ENCODE measurements around the gene BTK.

DNA sequence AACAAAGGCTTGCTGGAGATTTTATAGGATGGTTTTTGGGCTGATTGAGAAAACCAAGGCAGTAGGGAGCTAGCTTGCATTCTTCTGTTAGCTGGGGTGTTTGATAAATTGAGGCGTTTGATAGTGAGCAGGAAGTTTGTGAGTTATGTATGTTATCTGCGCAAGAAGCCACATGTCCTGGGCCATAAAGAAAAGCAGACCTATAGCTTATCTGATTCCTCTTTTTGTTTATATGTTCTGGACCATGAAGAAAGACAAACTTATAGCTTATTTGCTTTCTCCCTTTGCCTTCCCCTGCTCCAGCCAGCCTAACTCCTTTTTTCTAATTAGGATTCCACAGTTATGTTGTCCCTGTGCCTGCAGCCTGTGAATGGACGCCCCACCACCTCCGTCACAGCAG lies 31.2 kb upstream of the BTK start:
- no peak for TF ChIP-seq GABPA (tag; conservative IDR thresholded peaks at IDR 0.05; ENCODE audit: low read depth)
- TF ChIP-seq, protein P1, sequence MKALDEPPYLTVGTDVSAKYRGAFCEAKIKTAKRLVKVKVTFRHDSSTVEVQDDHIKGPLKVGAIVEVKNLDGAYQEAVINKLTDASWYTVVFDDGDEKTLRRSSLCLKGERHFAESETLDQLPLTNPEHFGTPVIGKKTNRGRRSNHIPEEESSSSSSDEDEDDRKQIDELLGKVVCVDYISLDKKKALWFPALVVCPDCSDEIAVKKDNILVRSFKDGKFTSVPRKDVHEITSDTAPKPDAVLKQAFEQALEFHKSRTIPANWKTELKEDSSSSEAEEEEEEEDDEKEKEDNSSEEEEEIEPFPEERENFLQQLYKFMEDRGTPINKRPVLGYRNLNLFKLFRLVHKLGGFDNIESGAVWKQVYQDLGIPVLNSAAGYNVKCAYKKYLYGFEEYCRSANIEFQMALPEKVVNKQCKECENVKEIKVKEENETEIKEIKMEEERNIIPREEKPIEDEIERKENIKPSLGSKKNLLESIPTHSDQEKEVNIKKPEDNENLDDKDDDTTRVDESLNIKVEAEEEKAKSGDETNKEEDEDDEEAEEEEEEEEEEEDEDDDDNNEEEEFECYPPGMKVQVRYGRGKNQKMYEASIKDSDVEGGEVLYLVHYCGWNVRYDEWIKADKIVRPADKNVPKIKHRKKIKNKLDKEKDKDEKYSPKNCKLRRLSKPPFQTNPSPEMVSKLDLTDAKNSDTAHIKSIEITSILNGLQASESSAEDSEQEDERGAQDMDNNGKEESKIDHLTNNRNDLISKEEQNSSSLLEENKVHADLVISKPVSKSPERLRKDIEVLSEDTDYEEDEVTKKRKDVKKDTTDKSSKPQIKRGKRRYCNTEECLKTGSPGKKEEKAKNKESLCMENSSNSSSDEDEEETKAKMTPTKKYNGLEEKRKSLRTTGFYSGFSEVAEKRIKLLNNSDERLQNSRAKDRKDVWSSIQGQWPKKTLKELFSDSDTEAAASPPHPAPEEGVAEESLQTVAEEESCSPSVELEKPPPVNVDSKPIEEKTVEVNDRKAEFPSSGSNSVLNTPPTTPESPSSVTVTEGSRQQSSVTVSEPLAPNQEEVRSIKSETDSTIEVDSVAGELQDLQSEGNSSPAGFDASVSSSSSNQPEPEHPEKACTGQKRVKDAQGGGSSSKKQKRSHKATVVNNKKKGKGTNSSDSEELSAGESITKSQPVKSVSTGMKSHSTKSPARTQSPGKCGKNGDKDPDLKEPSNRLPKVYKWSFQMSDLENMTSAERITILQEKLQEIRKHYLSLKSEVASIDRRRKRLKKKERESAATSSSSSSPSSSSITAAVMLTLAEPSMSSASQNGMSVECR (CRISPR knock-in tag; IDR thresholded peaks at IDR 0.05), result no peak
- no peak for TF ChIP-seq NFE2L1 (tag; IDR thresholded peaks at IDR 0.05; ENCODE audit: borderline replicate concordance, low read depth)
- TF ChIP-seq HNRNPLL (IDR thresholded peaks at IDR 0.05; ENCODE audit: low read depth, low read length, poor library complexity, severe bottlenecking), result no peak
- TF ChIP-seq ZKSCAN8 (CRISPR knock-in tag; IDR thresholded peaks at IDR 0.05), result no peak
- TF ChIP-seq POLR2AphosphoS5 (IDR thresholded peaks at IDR 0.05; ENCODE audit: control insufficient read depth, insufficient read depth, low read depth, low read length), result no peak
- no peak for TF ChIP-seq FOXA3 (CRISPR knock-in tag; conservative IDR thresholded peaks at IDR 0.05 in 1 of 2, IDR thresholded peaks at IDR 0.05 in 1 of 2)
- no peak for TF ChIP-seq SRF (CRISPR knock-in tag; IDR thresholded peaks at IDR 0.05)
- TF ChIP-seq HDAC6 (IDR thresholded peaks at IDR 0.05; ENCODE audit: low read depth, low read length), result no peak
- no peak for TF ChIP-seq TEAD1 (CRISPR knock-in tag; IDR thresholded peaks at IDR 0.05)
- TF ChIP-seq ZFX (CRISPR knock-in tag; IDR thresholded peaks at IDR 0.05), result no peak
- TF ChIP-seq, protein P2, sequence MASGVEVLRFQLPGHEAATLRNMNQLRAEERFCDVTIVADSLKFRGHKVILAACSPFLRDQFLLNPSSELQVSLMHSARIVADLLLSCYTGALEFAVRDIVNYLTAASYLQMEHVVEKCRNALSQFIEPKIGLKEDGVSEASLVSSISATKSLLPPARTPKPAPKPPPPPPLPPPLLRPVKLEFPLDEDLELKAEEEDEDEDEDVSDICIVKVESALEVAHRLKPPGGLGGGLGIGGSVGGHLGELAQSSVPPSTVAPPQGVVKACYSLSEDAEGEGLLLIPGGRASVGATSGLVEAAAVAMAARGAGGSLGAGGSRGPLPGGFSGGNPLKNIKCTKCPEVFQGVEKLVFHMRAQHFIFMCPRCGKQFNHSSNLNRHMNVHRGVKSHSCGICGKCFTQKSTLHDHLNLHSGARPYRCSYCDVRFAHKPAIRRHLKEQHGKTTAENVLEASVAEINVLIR (CRISPR knock-in tag; IDR thresholded peaks at IDR 0.05), result no peak
- no peak for TF ChIP-seq ZNF695 (CRISPR knock-in tag; IDR thresholded peaks at IDR 0.05)
- TF ChIP-seq CREBBP (IDR thresholded peaks at IDR 0.05; ENCODE audit: low read depth, low read length), result no peak
